OCI-LY7 (cell line): ENCODE data around the gene SLC24A4. TPM values are rescaled to one million over a fixed set of nuclear protein-coding genes. Genes with fewer than 3 reads are reported as not detected.

Experiments used
- BruUV-seq: library from RNA; stranded (reverse); fragments of 400-500 nt; replicated peaks from 2 replicates; lab custom pipeline; 2021; lab: Mats Ljungman, UMichigan
- CTCF ChIA-PET: fragments of 300-600 bp; sonication (Branson Sonifier 250); formaldehyde crosslinking; loops from one replicate; lab custom pipeline; 2022; ENCODE audit warnings: antibody characterized with exemption; ENCODE audit not compliant: unreplicated experiment; lab: Charles Lee
- POLR2A ChIA-PET: fragments of 300-600 bp; sonication (Branson Sonifier 250); formaldehyde crosslinking; loops from one replicate; lab custom pipeline; 2022; ENCODE audit warnings: antibody characterized with exemption; lab: Charles Lee
- DNase-seq: peaks from one replicate; pipeline ENCODE4 v3.0.0-alpha.2; 2015; ENCODE audit warnings: low spot score
- H2AFZ ChIP-seq: fragments of 200-600 bp; sonication (generic), shearing (Covaris generic); 2 replicates; pipeline ENCODE4 v1.6.1; 2014; ENCODE audit warnings: mild to moderate bottlenecking, antibody characterized with exemption, low read length, moderate library complexity
- H3K27ac ChIP-seq: fragments of 200-600 bp; sonication (generic); 2 replicates; pipeline ENCODE4 v1.5.1; 2014; ENCODE audit warnings: mixed run types, low read depth, mild to moderate bottlenecking, moderate library complexity, low read length, inconsistent platforms; ENCODE audit not compliant: poor library complexity, severe bottlenecking
- H3K36me3 ChIP-seq: fragments of 200-600 bp; sonication (generic); 2 replicates; pipeline ENCODE4 v1.6.1; 2014; ENCODE audit warnings: mild to moderate bottlenecking, antibody characterized with exemption, low read length, moderate library complexity, mixed read lengths; ENCODE audit not compliant: insufficient read depth
- H3K4me1 ChIP-seq: fragments of 200-600 bp; sonication (generic); 2 replicates; pipeline ENCODE4 v1.5.1; 2014; ENCODE audit warnings: mild to moderate bottlenecking, low read length; ENCODE audit not compliant: insufficient read depth, poor library complexity, severe bottlenecking
- H3K4me2 ChIP-seq: fragments of 200-600 bp; sonication (generic); 2 replicates; pipeline ENCODE4 v1.6.1; 2014; ENCODE audit warnings: mild to moderate bottlenecking, low read length
- H3K4me3 ChIP-seq: fragments of 200-600 bp; sonication (generic); 2 replicates; pipeline ENCODE4 v1.5.1; 2014; ENCODE audit warnings: mild to moderate bottlenecking, low read depth, low read length; ENCODE audit not compliant: poor library complexity, severe bottlenecking
- H3K79me2 ChIP-seq: fragments of 200-600 bp; sonication (generic); 2 replicates; pipeline ENCODE4 v1.6.1; 2016; ENCODE audit warnings: low read depth, mild to moderate bottlenecking, low read length, moderate library complexity, mixed read lengths; ENCODE audit not compliant: insufficient read depth
- H3K9me2 ChIP-seq: fragments of 200-600 bp; sonication (generic); 2 replicates; pipeline ENCODE4 v1.6.1; 2016; ENCODE audit warnings: mild to moderate bottlenecking, low read length, mixed read lengths; ENCODE audit not compliant: insufficient read depth
- H3K9me3 ChIP-seq: fragments of 200-600 bp; sonication (generic); 2 replicates; pipeline ENCODE4 v1.6.1; 2014; ENCODE audit warnings: mild to moderate bottlenecking, mixed run types, low read length, mixed read lengths
- H4K20me1 ChIP-seq: fragments of 200-600 bp; sonication (generic); 2 replicates; pipeline ENCODE4 v1.6.1; 2014; ENCODE audit warnings: mild to moderate bottlenecking, antibody characterized with exemption, low read length, moderate library complexity, mixed read lengths; ENCODE audit not compliant: insufficient read depth
- CTCF ChIP-seq: fragments of 200-600 bp; sonication (generic); conservative IDR thresholded peaks from 2 replicates; pipeline ENCODE4 v1.5.1; 2014; ENCODE audit warnings: mild to moderate bottlenecking, antibody characterized with exemption, low read length, moderate library complexity, mixed read lengths
- EZH2phosphoT487 ChIP-seq: fragments of 200-600 bp; sonication (generic); IDR thresholded peaks from 2 replicates; pipeline ENCODE4 v1.6.1; 2018; ENCODE audit warnings: low read depth, borderline replicate concordance, mild to moderate bottlenecking, mixed run types, antibody characterized with exemption, low read length, moderate library complexity, mixed read lengths
- intact Hi-C: fragments of 100-400 bp; cut with micrococcal nuclease; formaldehyde crosslinking; loops from one replicate; pipeline ENCODE4 v1.10.0; 2022; ENCODE audit not compliant: unreplicated experiment
- total RNA-seq, 2 experiments: library from RNA; depleted of rRNA in 1 of 2; stranded (reverse); fragments of >200 nt in 1 of 2; shearing (Covaris generic) in 1 of 2; gene quantifications; 2 replicates each; pipeline ENCODE4 v1.2.3, GENCODE V29; 2014 to 2022

Gene SLC24A4
- total RNA-seq, 2 experiments from 2014 or later: not detected

GRCh38 chr14:92489394-92490238, 166.7 kb downstream of the SLC24A4 start:
- Histone ChIP-seq H3K9me2 (no peaks in the 10 kb centered on the region), H3K27ac (no peak overlapping the region), H3K4me3 (no peak overlapping the region), H3K4me2 (no peak overlapping the region), H3K4me1 (no peaks in the 10 kb centered on the region), H4K20me1 (no peaks in the 10 kb centered on the region), H3K36me3 (no peaks in the 10 kb centered on the region), H3K9me3 (no peaks in the 10 kb centered on the region), H3K79me2 (no peaks in the 10 kb centered on the region), H2AFZ (no peak overlapping the region)
- POLR2A ChIA-PET: interaction anchor here (0.6 kb wide), 1 partner anchor 420 kb away, joined by 3 read pairs; no protein-coding TSS in a partner anchor
- TF ChIP-seq EZH2phosphoT487 (no peak), CTCF (no peak)
- intact Hi-C loops: no loop called here
- CTCF ChIA-PET: no interaction called here
- BruUV-seq: no TSS peak
- DNase-seq: no peak

- Histone ChIP-seq H3K4me1 (no peaks in the 10 kb centered on the region), H3K4me2 (no peak overlapping the region)
- no TSS peak for BruUV-seq
These were observed 167.4 kb downstream of the SLC24A4 start for GRCh38 chr14:92490239-92490959.

More at GRCh38 chr14:92490239-92490959, 167.4 kb downstream of the SLC24A4 start:
- TF ChIP-seq CTCF (no peak), EZH2phosphoT487 (no peak)
- intact Hi-C loops: no loop called here
- no peaks in the 10 kb centered on the region for H4K20me1 ChIP-seq
- no peaks in the 10 kb centered on the region for H3K79me2 ChIP-seq
- no peak for DNase-seq
- no peak overlapping the region for H2AFZ ChIP-seq
- H3K36me3 ChIP-seq: no peaks in the 10 kb centered on the region
- no peak overlapping the region for H3K27ac ChIP-seq
- ChIA-PET CTCF (no interaction called here), POLR2A (interaction anchor here (0.6 kb wide), 1 partner anchor 421 kb away, joined by 3 read pairs; no protein-coding TSS in a partner anchor)
- H3K9me2 ChIP-seq: no peaks in the 10 kb centered on the region
- H3K4me3 ChIP-seq: no peak overlapping the region
- no peaks in the 10 kb centered on the region for H3K9me3 ChIP-seq
